Type B pancreatic cell (in vitro differentiated cells): Measurements from ENCODE around the gene PPP1R26. TPM values are rescaled to one million over a fixed set of nuclear protein-coding genes. Genes with fewer than 3 reads are reported as not detected.

ENCODE experiments used
- DNase-seq: peaks from one replicate; pipeline ENCODE4 v3.0.0; 2021; ENCODE audit warnings: mixed read lengths; ENCODE audit not compliant: unreplicated experiment; ENCODE audit errors: extremely low spot score
- H3K27ac Mint-ChIP-seq: 2 replicates; pipeline ENCODE4 v1.8.0; 2021; ENCODE audit warnings: mild to moderate bottlenecking, mixed read lengths
- H3K27me3 Mint-ChIP-seq: 2 replicates; pipeline ENCODE4 v1.8.0; 2021; ENCODE audit warnings: mixed read lengths
- H3K36me3 Mint-ChIP-seq: 2 replicates; pipeline ENCODE4 v1.8.0; 2021; ENCODE audit warnings: mixed read lengths
- H3K4me1 Mint-ChIP-seq: one replicate; pipeline ENCODE4 v1.8.0; 2021; ENCODE audit warnings: mixed read lengths; ENCODE audit not compliant: unreplicated experiment
- H3K4me3 Mint-ChIP-seq: 2 replicates; pipeline ENCODE4 v1.8.0; 2021; ENCODE audit warnings: mild to moderate bottlenecking, mixed read lengths
- H3K9me3 Mint-ChIP-seq: 2 replicates; pipeline ENCODE4 v1.8.0; 2021; ENCODE audit warnings: mixed read lengths
- total RNA-seq: library from RNA; stranded (reverse); gene quantifications from 2 replicates; pipeline ENCODE4 v1.2.1, GENCODE V29; 2021; ENCODE audit warnings: low replicate concordance
- TF ChIP-seq, protein P1 (sequence below): fragments of 200-600 bp; sonication (generic); conservative IDR thresholded peaks from 2 replicates; pipeline ENCODE4 v1.5.0; 2021; ENCODE audit warnings: antibody characterized with exemption, mild to moderate bottlenecking

Gene PPP1R26
- total RNA-seq, 1 donor from 2014 or later = 24.2 TPM

DNA sequence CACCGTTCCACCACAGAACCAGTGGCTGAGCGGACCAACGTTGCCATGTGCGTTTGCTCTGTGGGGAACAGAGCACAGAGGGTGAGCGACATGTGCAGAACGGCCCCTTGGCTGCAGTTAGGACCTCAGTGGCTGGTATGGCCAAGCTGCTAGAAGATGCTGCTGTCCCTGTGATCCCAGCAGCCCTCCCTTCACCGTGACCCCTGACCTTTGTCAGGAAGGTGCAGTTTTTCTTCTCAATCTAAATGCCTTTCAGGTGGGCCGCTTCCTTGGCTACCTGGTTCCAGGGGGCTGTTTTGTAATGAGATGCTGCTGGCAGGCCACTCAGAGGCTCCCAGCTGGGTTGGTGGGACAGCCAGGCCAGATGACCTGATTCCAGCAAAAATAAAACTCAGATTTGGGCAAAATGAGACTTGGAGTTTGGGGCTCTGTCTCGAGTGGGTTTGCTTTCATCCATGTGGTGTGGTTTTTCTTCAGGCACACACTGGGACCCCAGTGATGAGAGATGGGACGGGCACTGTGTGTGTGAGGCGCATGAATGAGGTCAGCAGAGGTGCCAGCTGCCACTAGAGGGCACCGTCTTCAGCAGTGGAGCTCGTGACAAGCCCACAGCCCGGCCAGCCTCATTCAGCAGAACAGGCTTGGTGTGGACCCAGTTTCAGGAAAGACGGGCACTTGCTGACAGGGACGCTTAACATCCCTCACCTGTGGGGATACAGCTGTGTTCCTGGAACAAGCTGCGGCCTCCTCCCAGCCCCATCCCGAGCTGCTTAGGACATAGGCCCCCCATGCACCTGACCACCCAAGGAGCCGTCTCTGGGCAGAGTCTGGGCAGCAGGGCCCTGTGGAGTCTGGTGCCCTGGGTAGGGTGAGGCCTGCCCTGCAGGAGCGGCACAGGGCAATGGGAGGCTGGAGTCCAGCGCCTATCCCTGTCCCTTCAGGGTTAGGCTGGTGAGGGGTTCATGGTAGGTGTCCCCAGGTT lies 25.0 kb downstream of the PPP1R26 start:
- Mint-ChIP-seq H3K9me3 (peaks cover 5% of the 10 kb centered on the region), H3K27ac (peak overlapping the region; percentile 33), H3K36me3 (no peaks in the 10 kb centered on the region), H3K27me3 (no peaks in the 10 kb centered on the region), H3K4me1 (peaks cover 13% of the 10 kb centered on the region), H3K4me3 (peak overlapping the region; percentile 50)
- no peak for DNase-seq
- TF ChIP-seq, protein P1, sequence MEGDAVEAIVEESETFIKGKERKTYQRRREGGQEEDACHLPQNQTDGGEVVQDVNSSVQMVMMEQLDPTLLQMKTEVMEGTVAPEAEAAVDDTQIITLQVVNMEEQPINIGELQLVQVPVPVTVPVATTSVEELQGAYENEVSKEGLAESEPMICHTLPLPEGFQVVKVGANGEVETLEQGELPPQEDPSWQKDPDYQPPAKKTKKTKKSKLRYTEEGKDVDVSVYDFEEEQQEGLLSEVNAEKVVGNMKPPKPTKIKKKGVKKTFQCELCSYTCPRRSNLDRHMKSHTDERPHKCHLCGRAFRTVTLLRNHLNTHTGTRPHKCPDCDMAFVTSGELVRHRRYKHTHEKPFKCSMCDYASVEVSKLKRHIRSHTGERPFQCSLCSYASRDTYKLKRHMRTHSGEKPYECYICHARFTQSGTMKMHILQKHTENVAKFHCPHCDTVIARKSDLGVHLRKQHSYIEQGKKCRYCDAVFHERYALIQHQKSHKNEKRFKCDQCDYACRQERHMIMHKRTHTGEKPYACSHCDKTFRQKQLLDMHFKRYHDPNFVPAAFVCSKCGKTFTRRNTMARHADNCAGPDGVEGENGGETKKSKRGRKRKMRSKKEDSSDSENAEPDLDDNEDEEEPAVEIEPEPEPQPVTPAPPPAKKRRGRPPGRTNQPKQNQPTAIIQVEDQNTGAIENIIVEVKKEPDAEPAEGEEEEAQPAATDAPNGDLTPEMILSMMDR = peak; percentile 80

DNA sequence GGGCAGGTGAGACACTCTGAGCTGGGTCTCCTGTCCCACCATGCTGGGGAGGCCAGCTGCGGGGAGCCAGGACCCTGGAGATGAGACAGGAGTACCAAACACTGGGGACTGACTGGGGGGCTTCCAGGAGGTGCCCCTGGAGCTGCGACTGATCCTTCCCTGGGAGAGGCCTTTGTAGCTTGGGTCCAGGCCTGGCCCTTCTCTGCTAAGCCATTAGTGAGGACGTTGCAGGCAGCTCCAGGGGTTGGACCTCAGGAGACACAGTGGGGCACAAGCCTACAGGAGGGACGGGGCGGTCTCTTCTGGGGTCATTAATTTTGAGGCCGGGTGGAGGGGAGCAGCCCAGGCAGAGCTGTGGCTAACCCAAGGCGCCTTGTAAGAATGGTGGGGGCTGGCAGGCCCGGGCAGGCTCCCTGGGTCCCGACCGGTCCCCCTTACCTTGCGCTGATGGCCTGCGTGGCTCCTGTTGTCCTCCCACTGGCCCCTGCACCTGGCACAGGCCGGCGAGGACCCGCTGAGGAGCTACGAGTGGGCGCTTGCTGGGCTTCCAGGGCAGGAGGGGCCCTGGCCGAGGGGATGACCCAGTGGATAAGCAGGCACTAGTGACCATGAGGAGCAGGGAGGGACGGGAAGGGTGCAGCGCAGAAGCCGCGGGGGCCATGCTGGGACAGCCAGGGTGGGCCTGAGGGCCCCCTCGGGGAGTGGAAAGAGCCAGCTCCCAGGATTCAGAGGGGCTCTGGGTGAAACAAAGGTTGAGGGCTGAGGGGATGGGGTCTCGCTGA lies 26.0 kb downstream of the PPP1R26 start:
- Mint-ChIP-seq H3K27me3 (no peaks in the 10 kb centered on the region), H3K36me3 (no peaks in the 10 kb centered on the region), H3K4me1 (peaks cover 13% of the 10 kb centered on the region), H3K9me3 (peaks cover 6% of the 10 kb centered on the region), H3K27ac (no peak overlapping the region), H3K4me3 (no peak overlapping the region)
- no peak for DNase-seq
- TF ChIP-seq, protein P1 = no peak

DNA sequence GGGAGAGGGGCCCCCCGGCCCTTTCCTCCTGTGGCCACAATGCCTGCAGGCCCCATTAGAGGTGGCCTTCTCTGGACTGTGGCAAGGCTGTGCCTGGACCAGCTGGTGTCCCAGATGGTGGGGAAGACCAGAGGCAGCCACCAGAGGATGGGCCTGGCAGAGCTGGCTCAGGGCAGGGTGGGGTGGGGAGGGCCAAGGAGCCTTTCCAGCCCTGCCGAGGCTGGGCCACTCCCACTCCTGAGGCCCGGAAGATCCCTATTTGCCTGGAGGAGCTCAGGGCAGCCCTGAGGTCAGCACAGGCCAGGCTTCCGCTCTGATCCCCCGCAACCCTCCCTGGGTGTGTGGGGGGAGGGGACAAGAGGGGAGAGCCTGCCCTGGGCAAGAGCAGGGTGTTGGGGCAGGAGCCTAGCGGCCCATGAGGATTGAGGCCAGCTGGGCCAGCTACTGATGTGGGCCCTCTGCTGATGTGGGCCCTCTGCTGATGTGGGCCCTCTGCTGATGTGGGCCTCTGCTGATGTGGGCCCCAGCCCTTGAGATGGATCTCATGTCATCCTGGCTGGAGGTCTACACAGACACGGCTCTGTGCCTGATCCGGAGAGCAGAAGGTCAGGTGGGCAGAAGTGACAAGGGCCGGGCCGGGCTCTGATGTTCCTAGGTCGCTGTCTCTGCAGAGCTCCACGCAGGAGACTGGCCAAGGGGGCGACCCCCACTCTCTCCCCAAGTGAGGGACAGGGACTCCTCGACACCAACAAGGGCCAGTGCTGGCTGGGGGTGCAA lies 26.9 kb downstream of the PPP1R26 start:
- TF ChIP-seq, protein P1 = no peak
- Mint-ChIP-seq H3K27me3 (no peaks in the 10 kb centered on the region), H3K27ac (no peak overlapping the region), H3K4me1 (peaks cover 12% of the 10 kb centered on the region), H3K9me3 (peaks cover 6% of the 10 kb centered on the region), H3K4me3 (no peak overlapping the region), H3K36me3 (no peaks in the 10 kb centered on the region)
- DNase-seq = no peak

DNA sequence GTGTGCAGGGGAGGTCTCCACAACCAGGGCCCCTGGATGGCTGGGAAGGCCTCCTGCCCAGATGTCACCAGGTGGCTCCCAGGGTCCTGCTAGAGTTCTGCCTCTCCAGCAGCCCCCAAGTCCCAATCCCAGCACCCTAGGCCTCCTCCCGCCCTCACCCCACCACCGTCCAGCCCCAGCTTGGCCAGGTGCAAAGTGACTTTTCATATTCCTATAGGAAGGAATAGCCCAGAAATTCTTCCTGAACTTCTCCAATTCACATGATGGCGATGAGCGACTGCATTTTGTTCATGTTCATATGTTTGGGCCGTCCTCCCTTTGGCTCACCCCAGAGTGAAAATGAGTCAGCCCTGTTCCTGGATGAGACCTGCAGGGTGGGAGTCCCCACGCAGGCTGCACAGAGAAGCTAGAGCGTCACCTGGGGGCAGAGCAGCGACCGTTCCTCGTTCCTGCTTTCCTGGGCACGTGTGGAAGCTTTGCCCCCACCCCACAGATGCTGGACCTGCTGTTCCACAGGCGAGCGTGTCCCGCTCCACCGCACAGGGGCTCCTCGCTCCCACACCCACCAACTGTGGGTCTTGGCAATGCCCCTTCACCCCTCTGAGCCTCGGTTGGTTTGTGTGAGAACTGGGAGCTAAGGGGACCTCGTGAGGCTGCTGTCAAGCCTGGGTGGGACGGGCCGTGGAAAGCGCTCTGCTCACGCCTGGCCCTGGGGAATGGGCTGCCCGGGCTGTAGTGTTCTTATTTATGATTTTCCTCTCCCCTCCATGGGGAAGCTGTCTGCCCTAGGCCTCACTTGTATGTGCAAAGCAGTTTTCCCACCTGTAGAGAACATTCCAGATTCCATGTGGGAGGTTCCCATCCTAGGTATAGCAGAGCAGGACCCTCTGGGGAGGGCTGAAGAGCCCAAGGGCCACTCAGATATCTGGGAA lies 27.8 kb downstream of the PPP1R26 start:
- TF ChIP-seq, protein P1 = no peak
- H3K36me3 Mint-ChIP-seq = no peaks in the 10 kb centered on the region
- peaks cover 8% of the 10 kb centered on the region for H3K4me1 Mint-ChIP-seq
- H3K27ac Mint-ChIP-seq = no peak overlapping the region
- H3K27me3 Mint-ChIP-seq = peaks cover 1% of the 10 kb centered on the region
- peak; percentile 55 for DNase-seq
- peaks cover 6% of the 10 kb centered on the region for H3K9me3 Mint-ChIP-seq
- no peak overlapping the region for H3K4me3 Mint-ChIP-seq
